PFSK-1 (cell line): ENCODE results near the gene FAM53A.

ENCODE experiments used
- FOXP2 ChIP-seq: optimal IDR thresholded peaks from 2 replicates; pipeline ENCODE3; 2011; ENCODE audit warnings: borderline replicate concordance, control low read depth, inconsistent platforms; ENCODE audit not compliant: insufficient read depth; ENCODE audit errors: extremely low read length, extremely low read depth
- POLR2AphosphoS5 ChIP-seq: IDR thresholded peaks from 2 replicates; pipeline ENCODE4 v1.6.1; 2012; ENCODE audit warnings: low read depth, mild to moderate bottlenecking, control low read depth, low read length, moderate library complexity
- REST ChIP-seq, 2 experiments: IDR thresholded peaks; 2 replicates each; pipeline versions ENCODE4 v1.6.1 to v1.8.0; 2011 to 2012; ENCODE audit warnings: low read depth in 2 of 2, low read length in 2 of 2, control low read depth in 1 of 2, inconsistent platforms in 1 of 2, mild to moderate bottlenecking in 1 of 2, moderate library complexity in 1 of 2; ENCODE audit not compliant: insufficient read depth in 1 of 2
- SIN3A ChIP-seq: IDR thresholded peaks from 2 replicates; pipeline ENCODE4 v1.6.1; 2012; ENCODE audit warnings: mild to moderate bottlenecking, low read length, moderate library complexity, borderline replicate concordance; ENCODE audit not compliant: insufficient read depth
- TAF1 ChIP-seq: IDR thresholded peaks from 2 replicates; pipeline ENCODE4 v1.6.1; 2012; ENCODE audit warnings: low read length, control low read depth, borderline replicate concordance; ENCODE audit not compliant: insufficient read depth

Gene FAM53A

GRCh38 chr4:1644891-1645657 lies 39.0 kb downstream of the FAM53A start:
- no peak for TF ChIP-seq SIN3A
- TF ChIP-seq TAF1: no peak

- no peak for TF ChIP-seq TAF1
- no peak for TF ChIP-seq REST (IDR thresholded peaks at IDR 0.05; ENCODE audit: insufficient read depth in 1 of 2, low read depth in 2 of 2, low read length in 2 of 2)
- no peak for TF ChIP-seq FOXP2
- TF ChIP-seq POLR2AphosphoS5: no peak
- TF ChIP-seq SIN3A: no peak
These were observed 40.0 kb downstream of the FAM53A start for GRCh38 chr4:1643971-1644735.

- TF ChIP-seq SIN3A: no peak
- no peak for TF ChIP-seq POLR2AphosphoS5
- no peak for TF ChIP-seq REST (IDR thresholded peaks at IDR 0.05; ENCODE audit: insufficient read depth in 1 of 2, low read depth in 2 of 2, low read length in 2 of 2)
- TF ChIP-seq FOXP2: no peak
- no peak for TF ChIP-seq TAF1
These were observed 41.7 kb downstream of the FAM53A start for GRCh38 chr4:1642196-1642951.

- no peak for TF ChIP-seq TAF1
- no peak for TF ChIP-seq SIN3A
- no peak for TF ChIP-seq POLR2AphosphoS5
These were observed 42.4 kb downstream of the FAM53A start for GRCh38 chr4:1641671-1642070.

GRCh38 chr4:1640190-1640589 lies 43.9 kb downstream of the FAM53A start:
- TF ChIP-seq POLR2AphosphoS5 (no peak), SIN3A (no peak), FOXP2 (no peak), REST (IDR thresholded peaks at IDR 0.05; ENCODE audit: insufficient read depth in 1 of 2, low read depth in 2 of 2, low read length in 2 of 2) (no peak)

GRCh38 chr4:1639299-1639868 lies 44.7 kb downstream of the FAM53A start:
- TF ChIP-seq FOXP2: no peak
- TF ChIP-seq POLR2AphosphoS5: no peak
- no peak for TF ChIP-seq TAF1
- no peak for TF ChIP-seq REST (IDR thresholded peaks at IDR 0.05; ENCODE audit: insufficient read depth in 1 of 2, low read depth in 2 of 2, low read length in 2 of 2)
- no peak for TF ChIP-seq SIN3A
